ENCODE results near the gene PTAR1. TPM values are rescaled to one million over a fixed set of nuclear protein-coding genes. Genes with fewer than 3 reads are reported as not detected.
A peak's percentile ranks its signal among the peaks of the same experiment; 100 is the strongest.

Gene PTAR1
- total and polyA plus RNA-seq, 10 of the 15 experiments (the other 5 are each of a cell fraction or from before 2014, with no cell fraction given): 4.9 to 27.6 (median 14.2) TPM

DNA sequence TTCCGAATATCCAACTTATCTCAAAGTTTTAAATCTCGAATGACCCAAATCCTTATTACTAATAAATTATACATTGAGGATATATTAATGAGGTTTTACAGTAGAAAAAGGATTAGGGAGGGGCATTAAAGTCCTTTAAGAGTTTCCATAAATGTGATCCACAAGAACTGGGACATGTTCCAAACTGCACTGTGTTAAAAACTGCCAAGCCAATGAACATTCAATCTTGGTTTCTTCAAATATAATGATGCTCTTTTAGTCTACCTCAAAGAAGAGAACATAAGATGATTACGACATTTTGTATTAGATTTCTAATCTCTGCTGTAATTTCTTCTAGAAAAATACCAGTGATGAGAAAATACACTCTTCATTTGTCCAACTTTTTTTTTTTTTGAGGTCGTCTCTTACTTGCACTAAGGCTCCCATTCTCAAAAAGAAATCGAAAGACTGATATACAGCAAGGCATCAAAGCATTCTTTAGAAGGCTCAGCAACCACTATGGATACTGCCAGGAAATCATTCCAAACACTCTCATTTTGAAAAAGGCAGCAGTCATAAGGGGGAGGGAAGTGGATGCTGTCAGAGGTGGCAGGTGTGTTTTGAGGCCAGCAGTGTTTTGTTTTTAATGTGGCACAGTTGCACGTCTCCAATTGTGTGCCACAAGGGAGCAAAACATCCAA, 1.7 kb downstream of the PTAR1 start:
- Histone ChIP-seq H3K27ac (ENCODE audit: control insufficient read depth, insufficient read depth) (peak overlapping the region; percentile 17; the same call in 1 of the 2 replicates), H4K20me1 (ENCODE audit: control insufficient read depth, insufficient read depth) (no peaks in the 10 kb centered on the region), H3K4me3 (peak overlapping the region; percentile 72), H3K9me3 (replicated peaks; ENCODE audit: control insufficient read depth, insufficient read depth, low read length) (no peaks in the 10 kb centered on the region), H3K27me3 (replicated peaks in 1 of 2; ENCODE audit: control insufficient read depth in 2 of 2, insufficient read depth in 2 of 2, low read length in 1 of 2) (no peaks in the 10 kb centered on the region), H2AFZ (ENCODE audit: control insufficient read depth, low read depth, low read length) (no peak overlapping the region), H3K4me1 (ENCODE audit: control insufficient read depth, insufficient read depth, low read length) (peaks cover 2% of the 10 kb centered on the region; the same call in 1 of the 2 replicates), H3K36me3 (ENCODE audit: control insufficient read depth in 2 of 2, insufficient read depth in 2 of 2, low read length in 1 of 2) (no peaks in the 10 kb centered on the region), H3K9ac (ENCODE audit: control insufficient read depth, insufficient read depth, low read length) (peak overlapping the region; percentile 50; the same call in 1 of the 2 replicates), H3K79me2 (ENCODE audit: control insufficient read depth, insufficient read depth, low read length) (peaks cover 36% of the 10 kb centered on the region), H3K4me2 (ENCODE audit: control insufficient read depth, insufficient read depth) (peak overlapping the region; percentile 66)
- 64% methylated on average over 6 of the region's 6 CpGs for WGBS (ENCODE audit: insufficient coverage, insufficient replicate concordance, low lambda C conversion rate, missing lambda C conversion rate)
- DNase-seq (ENCODE audit: low read depth, low spot score): no peak
- ChIA-PET RAD21 (ENCODE audit: unreplicated experiment) (interaction anchor here (0.6 to 1.2 kb wide), 2 partner anchors 10 to 12 kb away, joined by 3 to 4 read pairs; no protein-coding TSS in a partner anchor), POLR2A (interaction anchor here (0.7 to 1.4 kb wide), 5 partner anchors 8 to 24 kb away, joined by 3 to 7 read pairs (median 4); no protein-coding TSS in a partner anchor), SMC1A (ENCODE audit: uncharacterized antibody, unreplicated experiment) (interaction anchor here (1.0 to 2.2 kb wide), 2 partner anchors 9 to 11 kb away, joined by 4 to 7 read pairs; no protein-coding TSS in a partner anchor), CTCF (interaction anchor here (0.9 to 2.1 kb wide), 2 partner anchors 9 to 11 kb away, joined by 4 to 5 read pairs; no protein-coding TSS in a partner anchor)
- no peak for ATAC-seq
- intact Hi-C loops (cut with micrococcal nuclease; ENCODE audit: unreplicated experiment): loop anchor here (2.0 to 5.0 kb wide), 2 partner anchors 85 to 504 kb away; partner anchors contain the start of gene APBA1
- no peak for FAIRE-seq
- TF ChIP-seq RAD51 (IDR thresholded peaks at IDR 0.05) (no peak), ZNF384 (IDR thresholded peaks at IDR 0.05; ENCODE audit: borderline replicate concordance, low read depth, low read length) (no peak), RAD21 (IDR thresholded peaks at IDR 0.05; ENCODE audit: insufficient read depth, low read depth, low read length) (no peak), CHD1 (IDR thresholded peaks at IDR 0.05; ENCODE audit: low read depth, low read length) (no peak), FOS (IDR thresholded peaks at IDR 0.05; ENCODE audit: borderline replicate concordance, extremely low read depth, insufficient read length) (no peak), CEBPB (IDR thresholded peaks at IDR 0.05; ENCODE audit: borderline replicate concordance in 1 of 2, low read depth in 2 of 2, low read length in 2 of 2) (no peak), ZSCAN29 (IDR thresholded peaks at IDR 0.05) (no peak), CHD2 (IDR thresholded peaks at IDR 0.05; ENCODE audit: borderline replicate concordance, low read depth, low read length) (no peak), STAT1 (conservative IDR thresholded peaks at IDR 0.05) (no peak), IRF4 (IDR thresholded peaks at IDR 0.05; ENCODE audit: low read depth, low read length) (no peak), NR2C2 (IDR thresholded peaks at IDR 0.05; ENCODE audit: borderline replicate concordance, control insufficient read depth, insufficient read length, low read depth) (no peak), SMC3 (IDR thresholded peaks at IDR 0.05; ENCODE audit: borderline replicate concordance, low read length) (no peak), ASH2L (IDR thresholded peaks at IDR 0.05; ENCODE audit: borderline replicate concordance, low read depth) (no peak), NBN (IDR thresholded peaks at IDR 0.05) (no peak)
- TF ChIP-seq, protein P1, sequence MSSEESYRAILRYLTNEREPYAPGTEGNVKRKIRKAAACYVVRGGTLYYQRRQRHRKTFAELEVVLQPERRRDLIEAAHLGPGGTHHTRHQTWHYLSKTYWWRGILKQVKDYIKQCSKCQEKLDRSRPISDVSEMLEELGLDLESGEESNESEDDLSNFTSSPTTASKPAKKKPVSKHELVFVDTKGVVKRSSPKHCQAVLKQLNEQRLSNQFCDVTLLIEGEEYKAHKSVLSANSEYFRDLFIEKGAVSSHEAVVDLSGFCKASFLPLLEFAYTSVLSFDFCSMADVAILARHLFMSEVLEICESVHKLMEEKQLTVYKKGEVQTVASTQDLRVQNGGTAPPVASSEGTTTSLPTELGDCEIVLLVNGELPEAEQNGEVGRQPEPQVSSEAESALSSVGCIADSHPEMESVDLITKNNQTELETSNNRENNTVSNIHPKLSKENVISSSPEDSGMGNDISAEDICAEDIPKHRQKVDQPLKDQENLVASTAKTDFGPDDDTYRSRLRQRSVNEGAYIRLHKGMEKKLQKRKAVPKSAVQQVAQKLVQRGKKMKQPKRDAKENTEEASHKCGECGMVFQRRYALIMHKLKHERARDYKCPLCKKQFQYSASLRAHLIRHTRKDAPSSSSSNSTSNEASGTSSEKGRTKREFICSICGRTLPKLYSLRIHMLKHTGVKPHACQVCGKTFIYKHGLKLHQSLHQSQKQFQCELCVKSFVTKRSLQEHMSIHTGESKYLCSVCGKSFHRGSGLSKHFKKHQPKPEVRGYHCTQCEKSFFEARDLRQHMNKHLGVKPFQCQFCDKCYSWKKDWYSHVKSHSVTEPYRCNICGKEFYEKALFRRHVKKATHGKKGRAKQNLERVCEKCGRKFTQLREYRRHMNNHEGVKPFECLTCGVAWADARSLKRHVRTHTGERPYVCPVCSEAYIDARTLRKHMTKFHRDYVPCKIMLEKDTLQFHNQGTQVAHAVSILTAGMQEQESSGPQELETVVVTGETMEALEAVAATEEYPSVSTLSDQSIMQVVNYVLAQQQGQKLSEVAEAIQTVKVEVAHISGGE (CRISPR knock-in tag; IDR thresholded peaks at IDR 0.05): no peak
- in situ Hi-C loops (cut with MboI): loop anchor here (10.0 to 25.0 kb wide), 3 partner anchors 104 to 504 kb away; partner anchors contain the start of gene SMC5
- BruUV-seq (replicated peaks): no TSS peak
